HepG2 (cell line): ENCODE results near the gene ALG14. TPM values are rescaled to one million over a fixed set of nuclear protein-coding genes. Genes with fewer than 3 reads are reported as not detected.

Source experiments
- ASH2L ChIP-seq: fragments of 300-600, 200-600 bp; sonication (generic); IDR thresholded peaks from 2 replicates; pipeline ENCODE4 v1.7.0; 2017; ENCODE audit warnings: low read depth, mild to moderate bottlenecking, moderate library complexity, mixed read lengths, low read length; ENCODE audit not compliant: insufficient read length
- GATA4 ChIP-seq: sonication (generic); IDR thresholded peaks from 2 replicates; pipeline ENCODE4 v1.6.1; 2016; ENCODE audit warnings: antibody characterized with exemption, low read depth, borderline replicate concordance
- HDAC1 ChIP-seq: sonication (generic); formaldehyde crosslinking; IDR thresholded peaks from 2 replicates; pipeline ENCODE4 v1.5.1; 2020; ENCODE audit warnings: mild to moderate bottlenecking, missing genetic modification reagents
- HOXA5 ChIP-seq: sonication (generic); formaldehyde crosslinking; IDR thresholded peaks from 2 replicates; pipeline ENCODE4 v1.4.0; 2020; ENCODE audit warnings: missing genetic modification reagents
- HOXD1 ChIP-seq: sonication (generic); formaldehyde crosslinking; IDR thresholded peaks from 2 replicates; pipeline ENCODE4 v1.5.0; 2020; ENCODE audit warnings: missing genetic modification reagents
- IRX3 ChIP-seq: sonication (generic); formaldehyde crosslinking; IDR thresholded peaks from 2 replicates; pipeline ENCODE4 v1.8.1; 2023; ENCODE audit warnings: mild to moderate bottlenecking, low read depth, missing genetic modification reagents, borderline replicate concordance
- KLF11 ChIP-seq: IDR thresholded peaks from 2 replicates; pipeline ENCODE4 v1.6.1; 2016; ENCODE audit warnings: missing compliant biosample characterization
- LCORL ChIP-seq, 2 experiments: fragments of 450-650 bp in 1 of 2; sonication (generic) in 1 of 2; formaldehyde crosslinking in 1 of 2; IDR thresholded peaks; 2 replicates each; pipeline versions ENCODE4 v1.5.0 to v1.6.1; 2017 to 2020; ENCODE audit warnings: antibody characterized with exemption in 1 of 2, missing genetic modification reagents in 1 of 2
- NFIC ChIP-seq: IDR thresholded peaks from 2 replicates; pipeline ENCODE4 v1.6.1; 2012; ENCODE audit warnings: mild to moderate bottlenecking, low read length, inconsistent platforms
- PRPF4 ChIP-seq: fragments of 200-400 bp; formaldehyde crosslinking; IDR thresholded peaks from 2 replicates; pipeline ENCODE4 v1.6.1; 2016; ENCODE audit warnings: low read length, low read depth; ENCODE audit not compliant: poor library complexity, severe bottlenecking
- SALL1 ChIP-seq: sonication (generic); formaldehyde crosslinking; IDR thresholded peaks from 2 replicates; pipeline ENCODE4 v1.8.0; 2022; ENCODE audit warnings: mild to moderate bottlenecking, missing genetic modification reagents
- SMC3 ChIP-seq: IDR thresholded peaks from 2 replicates; pipeline ENCODE4 v1.6.1; 2011; ENCODE audit warnings: low read length, improper control_type of control experiment
- SOX6 ChIP-seq, 2 experiments: fragments of 450-650 bp in 1 of 2; sonication (generic) in 1 of 2; formaldehyde crosslinking in 1 of 2; IDR thresholded peaks; 2 replicates each; pipeline versions ENCODE4 v1.4.0 to v1.6.1; 2017 to 2020; ENCODE audit warnings: antibody characterized with exemption in 1 of 2, mild to moderate bottlenecking in 1 of 2, missing genetic modification reagents in 1 of 2
- TCF12 ChIP-seq, 2 experiments: fragments of 450-650 bp in 1 of 2; sonication (generic) in 1 of 2; formaldehyde crosslinking in 1 of 2; IDR thresholded peaks; 2 replicates each; pipeline versions ENCODE4 v1.6.1 to v1.8.0; 2017 to 2022; ENCODE audit warnings: antibody characterized with exemption in 1 of 2, mild to moderate bottlenecking in 1 of 2, missing genetic modification reagents in 1 of 2, moderate library complexity in 1 of 2
- TEAD3 ChIP-seq: optimal IDR thresholded peaks from 2 replicates; pipeline ENCODE3; 2016; ENCODE audit warnings: borderline replicate concordance
- ZNF124 ChIP-seq: sonication (generic); formaldehyde crosslinking; IDR thresholded peaks from 2 replicates; pipeline ENCODE4 v1.4.0; 2020; ENCODE audit warnings: missing genetic modification reagents
- ZNF343 ChIP-seq: sonication (generic); formaldehyde crosslinking; IDR thresholded peaks from 2 replicates; pipeline ENCODE4 v1.4.0; 2020; ENCODE audit warnings: mild to moderate bottlenecking, missing genetic modification reagents
- ZNF549 ChIP-seq: sonication (generic); formaldehyde crosslinking; IDR thresholded peaks from 2 replicates; pipeline ENCODE4 v1.5.0; 2020; ENCODE audit warnings: missing genetic modification reagents
- ZNF776 ChIP-seq: sonication (generic); formaldehyde crosslinking; IDR thresholded peaks from 2 replicates; pipeline ENCODE4 v1.4.0; 2020; ENCODE audit warnings: mild to moderate bottlenecking, missing genetic modification reagents
- ZNF790 ChIP-seq: sonication (generic); formaldehyde crosslinking; IDR thresholded peaks from 2 replicates; pipeline ENCODE4 v1.8.0; 2022; ENCODE audit warnings: missing genetic modification reagents, mild to moderate bottlenecking, borderline replicate concordance
- polyA plus RNA-seq, 8 experiments: library from polyadenylated mRNA; depleted of rRNA in 3 of 8; stranded (reverse) in 7 of 8; unstranded in 1 of 8; fragments of >200 nt; fragmentation: Illumina TruSeq in 4 of 8; extraction: Trizol in 4 of 8; gene quantifications; 2 replicates each; pipeline versions ENCODE4 v1.2.1 to v1.2.3, GENCODE V29; 2011 to 2016; ENCODE audit warnings: low read depth in 4 of 8, missing spikeins in 1 of 8, mixed read lengths in 1 of 8; ENCODE audit not compliant: insufficient read depth in 1 of 8
- total RNA-seq, 5 experiments: library from RNA; depleted of rRNA; stranded (reverse); fragments of >200 nt; fragmentation: Illumina TruSeq; extraction: Trizol; gene quantifications; 2 replicates each; pipeline ENCODE4 v1.2.3, GENCODE V29; 2016; ENCODE audit warnings: low read depth in 1 of 5
- TF ChIP-seq, protein P1 (sequence below): sonication (generic); formaldehyde crosslinking; IDR thresholded peaks from 2 replicates; pipeline ENCODE4 v1.8.1; 2023; ENCODE audit warnings: missing genetic modification reagents, inconsistent platforms, borderline replicate concordance
- TF ChIP-seq, protein P2 (sequence below): sonication (generic); formaldehyde crosslinking; IDR thresholded peaks from 2 replicates; pipeline ENCODE4 v1.4.0; 2020; ENCODE audit warnings: missing genetic modification reagents
- TF ChIP-seq, protein P3 (sequence below): sonication (generic); formaldehyde crosslinking; IDR thresholded peaks from 2 replicates; pipeline ENCODE4 v1.9.0; 2022; ENCODE audit warnings: low read depth, missing genetic modification reagents
- TF ChIP-seq, protein P4 (sequence below): sonication (generic); formaldehyde crosslinking; IDR thresholded peaks from 2 replicates; pipeline ENCODE4 v1.4.0; 2020; ENCODE audit warnings: missing genetic modification reagents; ENCODE audit errors: not compliant biosample characterization
- TF ChIP-seq, protein P5 (sequence below): sonication (generic); formaldehyde crosslinking; IDR thresholded peaks from 2 replicates; pipeline ENCODE4 v1.5.1; 2020; ENCODE audit warnings: mild to moderate bottlenecking, missing genetic modification reagents, moderate library complexity

The ALG14 gene
- total and polyA plus RNA-seq, 2 of the 13 experiments (the other 11 are each of a cell fraction or from before 2014, with no cell fraction given): 4.5 to 12.7 TPM

DNA sequence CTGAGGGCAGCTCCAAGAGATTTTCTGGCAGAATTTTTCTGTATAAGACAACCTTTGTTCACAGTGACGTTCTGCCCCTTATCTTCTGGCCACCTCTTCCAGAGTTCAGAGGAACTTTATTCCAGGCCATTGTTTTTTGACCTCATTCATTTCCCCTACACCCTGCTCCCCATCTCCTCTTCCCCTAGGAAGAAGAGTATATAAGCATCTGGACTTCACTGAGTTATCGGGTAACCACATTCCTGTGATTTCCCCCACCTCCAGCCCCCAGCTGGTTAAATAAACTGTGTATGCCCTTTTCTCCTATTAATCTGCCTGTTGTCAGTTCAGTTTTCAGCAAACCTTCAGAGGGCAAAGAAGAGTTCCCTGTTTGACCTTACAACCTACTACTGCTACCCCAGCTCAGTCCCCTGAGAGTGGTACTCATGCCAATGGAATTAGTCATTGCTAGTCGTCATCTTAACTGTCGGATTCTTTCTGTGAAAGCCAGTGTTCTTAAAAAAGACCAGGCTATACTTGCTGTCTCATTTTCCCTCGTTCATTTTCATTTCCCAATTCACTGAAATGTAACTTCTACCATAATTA, 14.3 kb upstream of the ALG14 start (continued):
- TF ChIP-seq NFIC (0 out of 2 replicates have a peak, but pooled peaks have one; percentile 30), HDAC1 (peak; percentile 20; the same call in 1 of the 2 replicates), ASH2L (peak; percentile 30), ZNF343 (CRISPR knock-in tag) (no peak), SMC3 (no peak; the same call in 1 of the 2 replicates), GATA4 (no peak), KLF11 (CRISPR knock-in tag) (no peak), ZNF790 (CRISPR knock-in tag) (no peak), TEAD3 (peak; percentile 90), LCORL (IDR thresholded peaks at IDR 0.05) (no peak), LCORL (CRISPR knock-in tag; IDR thresholded peaks at IDR 0.05) (peak; percentile 36; the same call in 1 of the 2 replicates), ZNF776 (CRISPR knock-in tag) (no peak), SOX6 (IDR thresholded peaks at IDR 0.05) (no peak), SOX6 (CRISPR knock-in tag; IDR thresholded peaks at IDR 0.05) (peak; percentile 62), PRPF4 (no peak), TCF12 (IDR thresholded peaks at IDR 0.05) (no peak), TCF12 (CRISPR knock-in tag; IDR thresholded peaks at IDR 0.05) (no peak), HOXD1 (CRISPR knock-in tag) (no peak), HOXA5 (CRISPR knock-in tag) (no peak), ZNF124 (CRISPR knock-in tag) (no peak), ZNF549 (CRISPR knock-in tag) (no peak), SALL1 (CRISPR knock-in tag) (peak; percentile 34; the same call in 1 of the 2 replicates), IRX3 (CRISPR knock-in tag) (no peak)
- TF ChIP-seq, protein P1, sequence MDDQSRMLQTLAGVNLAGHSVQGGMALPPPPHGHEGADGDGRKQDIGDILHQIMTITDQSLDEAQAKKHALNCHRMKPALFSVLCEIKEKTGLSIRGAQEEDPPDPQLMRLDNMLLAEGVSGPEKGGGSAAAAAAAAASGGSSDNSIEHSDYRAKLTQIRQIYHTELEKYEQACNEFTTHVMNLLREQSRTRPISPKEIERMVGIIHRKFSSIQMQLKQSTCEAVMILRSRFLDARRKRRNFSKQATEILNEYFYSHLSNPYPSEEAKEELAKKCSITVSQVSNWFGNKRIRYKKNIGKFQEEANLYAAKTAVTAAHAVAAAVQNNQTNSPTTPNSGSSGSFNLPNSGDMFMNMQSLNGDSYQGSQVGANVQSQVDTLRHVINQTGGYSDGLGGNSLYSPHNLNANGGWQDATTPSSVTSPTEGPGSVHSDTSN (CRISPR knock-in tag): no peak
- TF ChIP-seq, protein P2, sequence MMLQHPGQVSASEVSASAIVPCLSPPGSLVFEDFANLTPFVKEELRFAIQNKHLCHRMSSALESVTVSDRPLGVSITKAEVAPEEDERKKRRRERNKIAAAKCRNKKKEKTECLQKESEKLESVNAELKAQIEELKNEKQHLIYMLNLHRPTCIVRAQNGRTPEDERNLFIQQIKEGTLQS: peak; percentile 83
- TF ChIP-seq, protein P3, sequence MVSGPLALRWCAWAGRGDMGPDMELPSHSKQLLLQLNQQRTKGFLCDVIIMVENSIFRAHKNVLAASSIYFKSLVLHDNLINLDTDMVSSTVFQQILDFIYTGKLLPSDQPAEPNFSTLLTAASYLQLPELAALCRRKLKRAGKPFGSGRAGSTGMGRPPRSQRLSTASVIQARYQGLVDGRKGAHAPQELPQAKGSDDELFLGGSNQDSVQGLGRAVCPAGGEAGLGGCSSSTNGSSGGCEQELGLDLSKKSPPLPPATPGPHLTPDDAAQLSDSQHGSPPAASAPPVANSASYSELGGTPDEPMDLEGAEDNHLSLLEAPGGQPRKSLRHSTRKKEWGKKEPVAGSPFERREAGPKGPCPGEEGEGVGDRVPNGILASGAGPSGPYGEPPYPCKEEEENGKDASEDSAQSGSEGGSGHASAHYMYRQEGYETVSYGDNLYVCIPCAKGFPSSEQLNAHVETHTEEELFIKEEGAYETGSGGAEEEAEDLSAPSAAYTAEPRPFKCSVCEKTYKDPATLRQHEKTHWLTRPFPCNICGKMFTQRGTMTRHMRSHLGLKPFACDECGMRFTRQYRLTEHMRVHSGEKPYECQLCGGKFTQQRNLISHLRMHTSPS: peak; percentile 39; the same call in 1 of the 2 replicates
- TF ChIP-seq, protein P4, sequence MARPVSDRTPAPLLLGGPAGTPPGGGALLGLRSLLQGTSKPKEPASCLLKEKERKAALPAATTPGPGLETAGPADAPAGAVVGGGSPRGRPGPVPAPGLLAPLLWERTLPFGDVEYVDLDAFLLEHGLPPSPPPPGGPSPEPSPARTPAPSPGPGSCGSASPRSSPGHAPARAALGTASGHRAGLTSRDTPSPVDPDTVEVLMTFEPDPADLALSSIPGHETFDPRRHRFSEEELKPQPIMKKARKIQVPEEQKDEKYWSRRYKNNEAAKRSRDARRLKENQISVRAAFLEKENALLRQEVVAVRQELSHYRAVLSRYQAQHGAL (CRISPR knock-in tag): no peak
- TF ChIP-seq, protein P5, sequence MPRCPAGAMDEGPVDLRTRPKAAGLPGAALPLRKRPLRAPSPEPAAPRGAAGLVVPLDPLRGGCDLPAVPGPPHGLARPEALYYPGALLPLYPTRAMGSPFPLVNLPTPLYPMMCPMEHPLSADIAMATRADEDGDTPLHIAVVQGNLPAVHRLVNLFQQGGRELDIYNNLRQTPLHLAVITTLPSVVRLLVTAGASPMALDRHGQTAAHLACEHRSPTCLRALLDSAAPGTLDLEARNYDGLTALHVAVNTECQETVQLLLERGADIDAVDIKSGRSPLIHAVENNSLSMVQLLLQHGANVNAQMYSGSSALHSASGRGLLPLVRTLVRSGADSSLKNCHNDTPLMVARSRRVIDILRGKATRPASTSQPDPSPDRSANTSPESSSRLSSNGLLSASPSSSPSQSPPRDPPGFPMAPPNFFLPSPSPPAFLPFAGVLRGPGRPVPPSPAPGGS (CRISPR knock-in tag): no peak
